Ectodermal cell (in vitro differentiated cells): ENCODE measurements around the gene NRSN2.

ENCODE experiments used
- H3K27ac ChIP-seq: 2 replicates; pipeline ENCODE4 v1.7.0; 2013; ENCODE audit warnings: mild to moderate bottlenecking, low read depth, low read length; ENCODE audit not compliant: insufficient read depth, poor library complexity, severe bottlenecking
- H3K27me3 ChIP-seq: 2 replicates; pipeline ENCODE4 v1.7.0; 2013; ENCODE audit warnings: mild to moderate bottlenecking, low read length; ENCODE audit not compliant: insufficient read depth, control insufficient read depth, poor library complexity, severe bottlenecking
- H3K36me3 ChIP-seq: one replicate; pipeline ENCODE4 v1.7.0; 2013; ENCODE audit warnings: low read length; ENCODE audit not compliant: control insufficient read depth, insufficient read depth
- H3K4me1 ChIP-seq: one replicate; pipeline ENCODE4 v1.7.0; 2013; ENCODE audit warnings: low read length; ENCODE audit not compliant: control insufficient read depth, insufficient read depth
- H3K4me3 ChIP-seq: 2 replicates; pipeline ENCODE4 v1.7.0; 2013; ENCODE audit warnings: low read depth, low read length, control low read depth; ENCODE audit not compliant: insufficient read depth
- H3K9me3 ChIP-seq: 2 replicates; pipeline ENCODE4 v1.7.0; 2013; ENCODE audit warnings: mild to moderate bottlenecking, low read length, moderate library complexity; ENCODE audit not compliant: control insufficient read depth
- WGBS, 2 experiments: methylation state at CpG; one replicate each; pipeline ENCODE4 v1.1.7; 2013; ENCODE audit warnings: missing lambda C conversion rate in 2 of 2; 5-methylcytosine and 5-hydroxymethylcytosine counted together

The NRSN2 gene

DNA sequence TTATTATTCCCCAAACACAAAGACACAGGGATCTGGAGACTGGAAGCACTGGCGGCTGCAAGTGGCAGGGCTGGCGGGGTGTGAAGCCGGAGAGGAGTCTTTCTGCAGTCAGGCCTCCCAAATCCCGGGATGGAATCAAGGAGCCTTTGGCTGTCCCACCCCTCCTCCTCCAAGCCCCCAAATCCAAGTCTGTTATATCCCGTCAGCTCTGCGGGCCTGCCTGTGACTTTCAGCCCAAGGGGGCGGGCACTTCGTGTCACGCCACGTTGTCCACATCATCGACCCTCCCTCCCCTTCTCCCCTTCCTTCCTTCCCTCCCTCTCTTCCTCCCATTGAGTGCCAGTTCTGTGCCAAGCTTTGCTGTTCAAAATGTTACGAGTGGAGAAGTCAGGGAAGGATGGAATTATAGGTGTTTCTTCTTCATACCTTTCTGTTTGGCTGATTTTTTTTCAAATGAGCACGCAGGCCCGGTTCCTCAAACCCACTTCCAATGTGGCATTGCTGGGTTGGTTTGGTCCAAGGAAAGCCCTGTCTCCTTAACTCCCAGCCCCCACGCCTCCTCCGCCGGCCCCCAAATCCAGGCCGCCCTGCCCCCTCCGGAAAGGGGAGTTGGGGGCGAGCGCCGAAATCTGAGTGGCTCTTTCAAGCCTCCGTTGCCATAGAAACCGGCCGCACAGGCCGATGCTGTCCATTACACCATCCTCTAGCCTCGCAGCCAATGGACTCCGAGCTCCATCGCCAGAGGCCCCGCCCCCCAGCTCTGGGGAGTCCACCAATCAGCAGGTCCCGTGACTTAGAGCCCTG, 36.9 kb upstream of the NRSN2 start:
- Histone ChIP-seq H3K27ac (peak overlapping the region; percentile 99), H3K9me3 (no peaks in the 10 kb centered on the region), H3K36me3 (no peaks in the 10 kb centered on the region), H3K4me3 (peak overlapping the region; percentile 44), H3K27me3 (no peaks in the 10 kb centered on the region), H3K4me1 (peaks cover 14% of the 10 kb centered on the region)
- 0% methylated on average over 31 of the region's 31 CpGs for WGBS, 2 experiments

DNA sequence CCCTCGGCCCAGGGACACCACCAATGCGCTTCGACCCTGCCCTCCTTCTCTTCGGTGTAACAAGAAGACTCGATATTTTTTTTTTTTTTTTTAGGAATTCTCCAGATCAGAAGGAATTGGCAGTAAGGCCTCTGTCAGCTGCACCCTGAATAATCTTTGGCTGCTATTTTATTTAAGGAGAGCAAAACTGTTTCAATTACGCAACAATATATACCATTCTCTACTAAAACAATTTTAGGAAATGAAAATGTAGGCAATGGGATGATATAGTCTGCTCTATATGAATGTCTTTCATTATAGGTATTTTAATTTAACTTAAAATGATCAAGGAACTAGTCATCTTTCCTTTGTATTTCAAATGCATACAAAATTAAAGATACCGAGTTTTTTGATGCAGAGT, 36.3 kb upstream of the NRSN2 start:
- H3K27me3 ChIP-seq = no peaks in the 10 kb centered on the region
- H3K4me3 ChIP-seq = no peak overlapping the region
- H3K4me1 ChIP-seq = peaks cover 14% of the 10 kb centered on the region
- H3K27ac ChIP-seq = no peak overlapping the region
- 0 to 8% methylated on average over 5 to 7 of the region's 7 CpGs for WGBS, 2 experiments
- no peaks in the 10 kb centered on the region for H3K36me3 ChIP-seq
- H3K9me3 ChIP-seq = no peaks in the 10 kb centered on the region

DNA sequence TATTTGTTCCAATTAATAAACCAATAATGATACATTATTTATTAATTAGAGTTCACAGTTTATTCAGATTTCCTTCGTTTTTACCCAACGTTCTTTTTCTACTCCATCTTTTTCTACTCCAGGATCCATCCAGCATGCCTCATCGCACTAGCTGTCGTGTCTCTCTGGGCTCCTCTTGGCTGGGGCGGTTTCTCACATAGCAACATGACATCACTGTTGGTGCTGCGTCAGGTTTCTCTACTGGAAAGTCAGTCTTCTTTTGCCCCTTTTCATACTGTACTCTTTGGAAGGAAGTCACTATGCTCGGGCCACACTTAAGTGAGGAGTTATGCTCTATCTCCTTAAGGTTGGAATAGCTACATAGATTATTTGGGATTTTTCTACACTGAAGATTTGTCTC, 35.3 kb upstream of the NRSN2 start:
- Histone ChIP-seq H3K4me1 (peaks cover 14% of the 10 kb centered on the region), H3K27ac (no peak overlapping the region), H3K27me3 (no peaks in the 10 kb centered on the region), H3K4me3 (no peak overlapping the region), H3K9me3 (no peaks in the 10 kb centered on the region), H3K36me3 (no peaks in the 10 kb centered on the region)
- 90 to 94% methylated on average over 7 of the region's 7 CpGs for WGBS, 2 experiments

DNA sequence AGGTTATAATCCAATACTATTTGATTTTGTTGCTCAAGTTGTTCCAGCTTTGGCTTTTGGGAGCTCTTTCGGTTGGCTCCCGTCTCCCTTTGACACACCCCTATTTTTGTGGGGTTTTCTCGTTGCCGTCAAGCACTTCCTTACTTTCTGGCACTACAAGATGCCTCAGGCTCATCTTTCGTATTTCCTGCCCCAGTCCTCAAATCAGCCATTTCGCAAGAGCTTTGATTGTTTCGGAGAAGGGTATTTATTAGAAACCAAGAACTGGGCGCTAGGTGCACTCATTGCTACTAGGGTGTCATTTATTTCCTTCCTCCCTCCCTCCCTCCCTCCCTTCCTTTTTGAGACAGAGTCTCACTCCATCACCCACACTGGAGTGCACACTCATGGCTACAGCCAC, 34.8 kb upstream of the NRSN2 start:
- 90 to 94% methylated on average over 8 of the region's 8 CpGs for WGBS, 2 experiments
- Histone ChIP-seq H3K4me1 (peaks cover 14% of the 10 kb centered on the region), H3K36me3 (no peaks in the 10 kb centered on the region), H3K27me3 (no peaks in the 10 kb centered on the region), H3K9me3 (no peaks in the 10 kb centered on the region), H3K27ac (no peak overlapping the region), H3K4me3 (no peak overlapping the region)

DNA sequence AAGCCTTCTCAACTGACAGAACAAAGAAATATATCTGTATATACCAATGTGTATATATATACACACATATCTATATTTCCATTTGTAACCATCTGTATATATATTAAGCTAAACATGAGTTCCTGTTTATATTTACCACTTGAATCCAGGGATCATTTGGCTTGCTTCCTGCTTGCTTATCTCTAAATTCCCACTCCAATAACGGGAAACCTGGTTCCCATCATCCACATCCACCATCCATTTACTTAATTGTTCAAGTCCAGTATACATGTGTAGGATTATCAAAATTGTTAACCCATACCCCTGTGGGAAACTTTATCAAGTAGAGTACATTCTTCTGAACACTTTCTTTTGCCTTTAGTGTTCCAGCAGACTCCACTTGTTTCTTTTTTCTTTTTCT, 34.0 kb upstream of the NRSN2 start:
- no peak overlapping the region for H3K4me3 ChIP-seq
- 96 to 100% methylated on average over 1 of the region's 1 CpG for WGBS, 2 experiments
- H3K27me3 ChIP-seq = no peaks in the 10 kb centered on the region
- H3K36me3 ChIP-seq = no peaks in the 10 kb centered on the region
- H3K9me3 ChIP-seq = no peaks in the 10 kb centered on the region
- H3K4me1 ChIP-seq = peaks cover 14% of the 10 kb centered on the region
- no peak overlapping the region for H3K27ac ChIP-seq

DNA sequence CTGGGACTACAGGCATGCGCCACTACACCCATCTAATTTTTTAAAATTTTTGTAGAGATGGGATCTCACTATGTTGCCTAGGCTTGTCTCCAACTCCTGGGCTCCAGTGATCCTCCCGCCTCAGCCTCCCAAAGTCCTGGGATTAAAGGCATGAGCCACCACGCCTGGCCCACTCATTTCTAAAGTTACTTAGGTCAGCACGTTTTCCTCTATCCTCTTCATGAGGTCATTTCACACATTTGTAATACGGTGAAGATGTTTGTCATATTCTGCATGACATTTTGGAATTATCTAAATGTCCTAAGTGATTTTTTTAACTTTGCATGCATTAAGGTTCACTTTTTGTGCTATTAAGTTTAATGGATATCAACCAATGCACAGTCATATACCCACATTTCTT, 33.5 kb upstream of the NRSN2 start:
- H3K36me3 ChIP-seq = no peaks in the 10 kb centered on the region
- H3K4me3 ChIP-seq = no peak overlapping the region
- H3K4me1 ChIP-seq = peaks cover 12% of the 10 kb centered on the region
- H3K27me3 ChIP-seq = no peaks in the 10 kb centered on the region
- WGBS, 2 experiments = 88 to 93% methylated on average over 5 of the region's 5 CpGs
- H3K9me3 ChIP-seq = no peaks in the 10 kb centered on the region
- H3K27ac ChIP-seq = no peak overlapping the region

DNA sequence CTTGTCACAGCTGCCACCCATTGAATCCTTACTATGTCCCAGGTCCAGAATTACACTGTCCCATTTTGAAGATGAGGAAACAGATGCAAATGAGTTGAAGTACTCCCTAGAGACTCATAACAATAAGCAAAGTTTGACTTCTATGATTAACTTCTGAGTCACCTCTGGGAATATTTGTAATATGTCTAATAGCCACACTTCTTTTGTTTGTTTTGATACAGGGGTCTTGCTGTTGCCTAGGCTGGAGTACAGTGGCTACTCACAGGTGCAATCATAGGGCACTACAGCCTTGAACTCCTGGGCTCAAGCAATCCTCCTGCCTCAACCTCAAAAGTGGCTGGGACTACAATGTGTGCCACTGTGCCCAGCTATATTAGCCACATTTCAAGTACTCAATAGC, 33.0 kb upstream of the NRSN2 start:
- H3K4me3 ChIP-seq = no peak overlapping the region
- H3K9me3 ChIP-seq = no peaks in the 10 kb centered on the region
- peaks cover 6% of the 10 kb centered on the region for H3K4me1 ChIP-seq
- H3K27me3 ChIP-seq = no peaks in the 10 kb centered on the region
- no peak overlapping the region for H3K27ac ChIP-seq
- no peaks in the 10 kb centered on the region for H3K36me3 ChIP-seq

DNA sequence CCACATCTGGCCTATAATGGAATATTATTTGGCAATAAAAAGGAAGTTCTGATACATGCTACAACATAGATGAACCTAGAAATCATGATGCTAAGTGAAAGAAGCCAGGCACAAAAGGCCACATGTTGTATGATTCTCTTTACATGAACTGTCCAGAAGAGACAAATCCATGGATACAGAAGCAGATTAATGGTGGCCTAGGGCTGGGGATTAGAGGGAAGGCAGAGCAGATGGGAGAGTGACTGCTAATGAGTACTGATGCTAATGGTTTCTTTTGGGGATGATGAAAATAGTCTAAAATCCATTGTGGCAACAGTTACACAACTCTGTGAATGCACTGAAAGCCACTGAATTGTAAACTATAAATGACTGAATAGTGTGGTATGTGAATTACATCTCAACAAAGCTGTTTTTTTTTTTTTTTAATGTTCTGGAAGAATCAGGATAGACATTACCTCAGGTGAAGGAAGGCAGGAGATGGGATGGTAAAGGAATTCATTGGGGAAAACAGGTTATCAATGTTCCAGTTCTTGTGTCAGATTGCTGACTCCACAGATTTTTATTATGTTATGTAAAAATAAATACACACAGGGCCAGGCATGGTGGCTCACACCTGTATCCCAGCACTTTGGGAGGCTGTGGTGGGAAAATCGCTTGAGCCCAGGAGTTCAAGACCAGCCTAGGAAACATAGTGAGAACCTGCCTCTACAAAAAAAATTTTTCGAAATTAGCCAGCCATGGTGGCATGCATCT, 30.4 kb upstream of the NRSN2 start:
- WGBS, 2 experiments = 91 to 92% methylated on average over 2 of the region's 2 CpGs
- Histone ChIP-seq H3K4me3 (no peak overlapping the region), H3K27me3 (no peaks in the 10 kb centered on the region), H3K36me3 (peaks cover 5% of the 10 kb centered on the region), H3K4me1 (no peaks in the 10 kb centered on the region), H3K9me3 (no peaks in the 10 kb centered on the region), H3K27ac (no peak overlapping the region)

DNA sequence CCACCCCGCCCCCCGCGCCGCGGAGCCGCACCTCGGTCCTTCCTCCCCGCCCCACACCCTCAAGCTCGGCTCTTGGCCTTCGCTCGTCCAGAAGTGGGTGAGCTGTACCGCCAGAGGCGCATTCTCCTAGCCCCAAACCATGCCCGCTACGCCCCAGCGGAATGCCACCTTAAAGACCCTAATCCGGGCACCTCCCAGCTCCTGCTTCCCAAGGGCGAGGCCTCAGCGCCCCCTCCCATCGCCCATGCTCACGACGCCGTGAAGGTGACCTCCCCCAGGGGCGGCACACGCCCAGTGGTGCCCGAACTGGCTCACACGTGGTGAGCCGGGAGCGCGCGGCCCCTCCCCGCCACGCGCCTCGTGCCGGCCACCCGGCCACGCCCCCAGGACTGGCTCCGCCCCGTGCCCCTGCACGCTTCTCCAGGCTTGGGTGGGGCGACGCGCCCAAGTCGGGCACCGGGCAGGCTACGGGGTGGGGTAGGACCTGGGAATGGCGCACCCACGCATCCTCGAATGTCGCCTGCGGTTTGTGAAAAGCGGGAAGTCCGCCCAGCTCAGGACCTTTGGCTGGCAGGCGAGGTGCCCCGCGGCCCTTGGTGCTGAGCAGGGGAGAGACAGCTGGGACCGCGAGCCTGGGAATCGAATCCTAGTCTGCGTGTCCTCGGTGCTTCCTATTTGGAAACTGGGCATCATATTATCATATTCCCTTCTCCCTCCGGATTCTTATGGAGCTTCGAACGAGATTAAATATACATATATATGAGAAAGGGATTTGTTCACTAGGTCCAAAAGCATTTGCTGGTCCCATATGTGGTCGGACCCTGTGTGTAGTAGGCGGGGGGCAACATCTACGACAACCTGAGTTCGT, 22.5 kb upstream of the NRSN2 start:
- peak overlapping the region; percentile 89 for H3K27ac ChIP-seq
- peaks cover 15% of the 10 kb centered on the region for H3K36me3 ChIP-seq
- H3K4me3 ChIP-seq = peak overlapping the region; percentile 85
- no peaks in the 10 kb centered on the region for H3K27me3 ChIP-seq
- WGBS, 2 experiments = 0% methylated on average over 63 to 65 of the region's 69 CpGs
- H3K9me3 ChIP-seq = no peaks in the 10 kb centered on the region
- H3K4me1 ChIP-seq = peaks cover 18% of the 10 kb centered on the region
